GM19240 (cell line): ENCODE results near the gene SH3GL1.

Source experiments
- DNase-seq: peaks from one replicate; pipeline ENCODE4 v3.0.0; 2011; ENCODE audit warnings: low spot score; ENCODE audit not compliant: insufficient read length

The SH3GL1 gene

GRCh38 chr19:4399812-4400134 lies 574 bp downstream of the SH3GL1 start:
- DNase-seq = no peak

- DNase-seq = no peak
These were observed 3.2 kb downstream of the SH3GL1 start for GRCh38 chr19:4396949-4397783.

- DNase-seq = no peak
These were observed 6.3 kb downstream of the SH3GL1 start for GRCh38 chr19:4393947-4394590.

- no peak for DNase-seq
These were observed 8.5 kb downstream of the SH3GL1 start for GRCh38 chr19:4391701-4392483.

- no peak for DNase-seq
These were observed 9.0 kb downstream of the SH3GL1 start for GRCh38 chr19:4391306-4391693.

- no peak for DNase-seq
These were observed 9.6 kb downstream of the SH3GL1 start for GRCh38 chr19:4390567-4391305.

GRCh38 chr19:4390017-4390566 lies 10.3 kb downstream of the SH3GL1 start:
- no peak for DNase-seq

- DNase-seq = no peak
These were observed 10.8 kb downstream of the SH3GL1 start for GRCh38 chr19:4389511-4390016.

- DNase-seq = no peak
These were observed 11.3 kb downstream of the SH3GL1 start for GRCh38 chr19:4389064-4389375.

- no peak for DNase-seq
These were observed 11.8 kb downstream of the SH3GL1 start for GRCh38 chr19:4388337-4389063.

- DNase-seq = no peak
These were observed 14.1 kb downstream of the SH3GL1 start for GRCh38 chr19:4386041-4386782.

GRCh38 chr19:4385291-4386040 lies 14.9 kb downstream of the SH3GL1 start:
- no peak for DNase-seq

- no peak for DNase-seq
These were observed 20.1 kb downstream of the SH3GL1 start for GRCh38 chr19:4380254-4380727.

GRCh38 chr19:4379383-4380253 lies 20.7 kb downstream of the SH3GL1 start:
- DNase-seq = no peak

GRCh38 chr19:4378886-4379285 lies 21.5 kb downstream of the SH3GL1 start:
- DNase-seq = no peak

- DNase-seq = no peak
These were observed 23.2 kb downstream of the SH3GL1 start for GRCh38 chr19:4376991-4377781.

GRCh38 chr19:4376671-4376990 lies 23.7 kb downstream of the SH3GL1 start:
- DNase-seq = no peak
